CD14-positive monocyte (primary cell): ENCODE data around the gene USB1. TPM values are rescaled to one million over a fixed set of nuclear protein-coding genes. Genes with fewer than 3 reads are reported as not detected.
A peak's percentile ranks its signal among the peaks of the same experiment; 100 is the strongest.

Experiments used
- DNase-seq, 3 donors: peaks; one replicate each; pipeline ENCODE4 v3.0.0-alpha.2; 2011 to 2022
- H2AFZ ChIP-seq: 2 replicates; pipeline ENCODE4 v1.6.0; 2012; ENCODE audit warnings: mild to moderate bottlenecking, low read depth, low read length, inconsistent platforms; ENCODE audit not compliant: insufficient read depth, poor library complexity, severe bottlenecking
- H3K27ac ChIP-seq, 2 donors: 1 replicate in 1 of 2; 2 replicates in 1 of 2; pipeline ENCODE4 v1.5.1; 2012 to 2013; ENCODE audit warnings: low read length in 2 of 2, control low read depth in 1 of 2, inconsistent platforms in 1 of 2, low read depth in 1 of 2, mild to moderate bottlenecking in 1 of 2
- H3K27me3 ChIP-seq, 2 donors: one replicate each; pipeline versions ENCODE4 v1.6.0 to v1.6.1; 2011 to 2013; ENCODE audit warnings: low read length in 2 of 2; ENCODE audit not compliant: control insufficient read depth in 2 of 2, insufficient read depth in 2 of 2
- H3K36me3 ChIP-seq, 2 donors: replicated peaks in 1 of 2; 1 replicate in 1 of 2; 2 replicates in 1 of 2; pipeline versions ENCODE4 v1.5.1 to v1.6.1; 2012 to 2013; ENCODE audit warnings: low read length in 2 of 2, control low read depth in 1 of 2, inconsistent platforms in 1 of 2, mild to moderate bottlenecking in 1 of 2; ENCODE audit not compliant: insufficient read depth in 2 of 2, control insufficient read depth in 1 of 2
- H3K4me1 ChIP-seq, 2 donors: 1 replicate in 1 of 2; 2 replicates in 1 of 2; pipeline versions ENCODE4 v1.5.1 to v1.6.1; 2012 to 2013; ENCODE audit warnings: low read length in 2 of 2, control low read depth in 1 of 2, inconsistent platforms in 1 of 2, mild to moderate bottlenecking in 1 of 2, moderate library complexity in 1 of 2; ENCODE audit not compliant: insufficient read depth in 2 of 2, control insufficient read depth in 1 of 2
- H3K4me2 ChIP-seq: replicated peaks from 2 replicates; pipeline ENCODE3; 2012; ENCODE audit warnings: low read length, moderate library complexity, mild to moderate bottlenecking; ENCODE audit not compliant: poor library complexity, severe bottlenecking; ENCODE audit errors: extremely low read depth
- H3K4me3 ChIP-seq, 3 experiments: fragments of 200-600 bp in 1 of 3; sonication (generic) in 1 of 3; replicated peaks in 1 of 3; 1 replicate in 2 of 3; 2 replicates in 1 of 3; pipeline ENCODE4 v1.5.1; 2011 to 2013; ENCODE audit warnings: low read length in 3 of 3, mild to moderate bottlenecking in 3 of 3, control low read depth in 2 of 3, low read depth in 2 of 3, inconsistent platforms in 1 of 3, moderate library complexity in 1 of 3
- H3K79me2 ChIP-seq: 2 replicates; pipeline ENCODE4 v1.6.0; 2012; ENCODE audit warnings: mild to moderate bottlenecking, control low read depth, inconsistent platforms, low read length, moderate library complexity; ENCODE audit not compliant: insufficient read depth
- H3K9ac ChIP-seq: 2 replicates; pipeline ENCODE4 v1.6.0; 2017; ENCODE audit warnings: low read length, mild to moderate bottlenecking; ENCODE audit not compliant: insufficient read depth, poor library complexity, severe bottlenecking
- H3K9me3 ChIP-seq, 2 donors: replicated peaks in 1 of 2; 1 replicate in 1 of 2; 2 replicates in 1 of 2; pipeline versions ENCODE4 v1.5.1 to v1.6.1; 2012 to 2013; ENCODE audit warnings: low read length in 2 of 2, control low read depth in 1 of 2; ENCODE audit not compliant: control insufficient read depth in 1 of 2, insufficient read depth in 1 of 2
- H4K20me1 ChIP-seq: 2 replicates; pipeline ENCODE4 v1.6.0; 2012; ENCODE audit warnings: mild to moderate bottlenecking, low read length, control low read depth, moderate library complexity; ENCODE audit not compliant: insufficient read depth
- H3K27ac Mint-ChIP-seq, 7 donors: one replicate each; pipeline ENCODE4 v1.8.0; 2020; ENCODE audit warnings: mild to moderate bottlenecking in 7 of 7, mixed read lengths in 7 of 7, moderate library complexity in 6 of 7, inconsistent platforms in 2 of 7
- H3K27me3 Mint-ChIP-seq, 3 donors: one replicate each; pipeline ENCODE4 v1.8.0; 2021 to 2022; ENCODE audit warnings: low read depth in 3 of 3, mild to moderate bottlenecking in 3 of 3, mixed read lengths in 3 of 3, moderate library complexity in 3 of 3, inconsistent platforms in 1 of 3
- H3K36me3 Mint-ChIP-seq, 2 donors: one replicate each; pipeline ENCODE4 v1.8.0; 2020; ENCODE audit warnings: mixed read lengths in 2 of 2, inconsistent platforms in 1 of 2, mild to moderate bottlenecking in 1 of 2
- H3K4me1 Mint-ChIP-seq: one replicate; pipeline ENCODE4 v1.8.0; 2020; ENCODE audit warnings: mild to moderate bottlenecking, mixed read lengths
- H3K4me3 Mint-ChIP-seq, 2 donors: one replicate each; pipeline ENCODE4 v1.8.0; 2020; ENCODE audit warnings: mild to moderate bottlenecking in 2 of 2, mixed read lengths in 2 of 2, moderate library complexity in 1 of 2
- H3K9me3 Mint-ChIP-seq, 7 donors: one replicate each; pipeline ENCODE4 v1.8.0; 2020 to 2022; ENCODE audit warnings: mixed read lengths in 7 of 7, mild to moderate bottlenecking in 6 of 7, moderate library complexity in 6 of 7, inconsistent platforms in 2 of 7
- CTCF ChIP-seq: fragments of 200-600 bp; IDR thresholded peaks from one replicate; pipeline ENCODE4 v1.8.0; 2022; ENCODE audit warnings: antibody characterized with exemption, mild to moderate bottlenecking
- WGBS: methylation state at CpG from one replicate; pipeline ENCODE4 v1.1.5; 2013; ENCODE audit warnings: missing lambda C conversion rate; ENCODE audit not compliant: insufficient coverage; 5-methylcytosine and 5-hydroxymethylcytosine counted together
- intact Hi-C, 2 donors: fragments of 100-400 bp; cut with micrococcal nuclease; formaldehyde crosslinking; loops; one replicate each; pipeline versions ENCODE4 v1.15.0 to v1.15.1; 2023
- polyA plus RNA-seq, 3 donors: library from polyadenylated mRNA; depleted of rRNA in 1 of 3; unstranded in 2 of 3; stranded (reverse) in 1 of 3; fragments of 300-500 nt in 2 of 3; fragments of >200 nt in 1 of 3; fragmentation: Illumina TruSeq in 2 of 3; gene quantifications; 1 replicate in 2 of 3; 2 replicates in 1 of 3; pipeline ENCODE4 v1.2.3, GENCODE V29; 2012 to 2021

USB1 gene
- polyA plus RNA-seq, 3 donors = 25.7 to 55.7 (median 44.4) TPM

GRCh38 chr16:58011652-58012051, 10.4 kb downstream of the USB1 start:
- H2AFZ ChIP-seq = no peak overlapping the region
- H3K4me2 ChIP-seq = no peak overlapping the region
- intact Hi-C loops = loop anchor here (10.0 kb wide), 1 partner anchor 113 kb away; the partner anchor contains the start of gene CFAP20 (in 2 of the 2)
- H3K36me3 ChIP-seq = peaks cover 52 to 80% of the 10 kb centered on the region in 2 donors
- no peaks in the 10 kb centered on the region for H3K4me1 ChIP-seq
- no peak overlapping the region for H3K4me3 ChIP-seq
- WGBS = 100% methylated on average over 1 of the region's 3 CpGs
- H3K9ac ChIP-seq = no peak overlapping the region
- peaks cover 0 to 1% (median 0%) of the 10 kb centered on the region in 7 donors for H3K9me3 Mint-ChIP-seq
- H3K4me1 Mint-ChIP-seq = peaks cover 4% of the 10 kb centered on the region
- no peak overlapping the region for H3K4me3 Mint-ChIP-seq
- H3K36me3 Mint-ChIP-seq = peaks cover 61 to 71% of the 10 kb centered on the region in 2 donors
- H3K27ac ChIP-seq = no peak overlapping the region
- H3K27me3 ChIP-seq = no peaks in the 10 kb centered on the region
- H3K27ac Mint-ChIP-seq = peak overlapping the region in 1 of 7 donors; percentile 9
- peaks cover 15% of the 10 kb centered on the region for H3K79me2 ChIP-seq
- no peak for DNase-seq
- peaks cover 0 to under 1% of the 10 kb centered on the region in 2 donors for H3K9me3 ChIP-seq
- TF ChIP-seq CTCF = no peak
- peaks cover 8% of the 10 kb centered on the region for H4K20me1 ChIP-seq
- peaks cover 0 to 1% (median 0%) of the 10 kb centered on the region in 3 donors for H3K27me3 Mint-ChIP-seq

DNA sequence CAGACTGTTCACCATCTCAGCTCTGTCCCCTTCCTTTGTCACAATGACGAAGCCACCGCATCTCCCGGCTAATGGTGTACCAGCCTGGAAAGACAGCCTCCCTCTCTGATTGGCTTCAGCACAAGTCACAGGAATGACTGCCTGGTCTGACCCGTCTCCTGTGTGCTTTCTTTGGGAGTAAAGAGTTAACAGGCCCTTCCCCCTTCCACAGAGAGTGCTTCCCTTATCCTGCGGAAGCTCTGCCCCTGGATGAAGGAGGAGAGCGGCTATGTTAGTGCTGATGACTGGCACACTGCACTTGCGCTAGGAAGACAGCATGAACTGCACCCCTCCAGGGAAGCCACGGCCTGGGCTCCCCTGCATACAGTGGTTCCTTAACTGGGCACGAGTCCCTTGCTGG, 11.3 kb downstream of the USB1 start:
- H3K36me3 ChIP-seq = peaks cover 51 to 80% of the 10 kb centered on the region in 2 donors
- no peaks in the 10 kb centered on the region for H3K9me3 ChIP-seq
- no peak overlapping the region for H2AFZ ChIP-seq
- H3K36me3 Mint-ChIP-seq = peaks cover 57 to 64% of the 10 kb centered on the region in 2 donors
- 85% methylated on average over 4 of the region's 9 CpGs for WGBS
- no peaks in the 10 kb centered on the region for H3K27me3 ChIP-seq
- no peaks in the 10 kb centered on the region for H3K4me1 ChIP-seq
- no peak overlapping the region for H3K27ac ChIP-seq
- TF ChIP-seq CTCF = no peak
- H3K27me3 Mint-ChIP-seq = peaks cover 0 to 1% (median 0%) of the 10 kb centered on the region in 3 donors
- H3K4me3 ChIP-seq = no peak overlapping the region
- H3K4me1 Mint-ChIP-seq = peaks cover 4% of the 10 kb centered on the region
- intact Hi-C loops = loop anchor here (10.0 kb wide), 1 partner anchor 112 kb away; the partner anchor contains the start of gene CFAP20 (in 2 of the 2)
- H3K9ac ChIP-seq = no peak overlapping the region
- no peak overlapping the region for H3K27ac Mint-ChIP-seq
- no peaks in the 10 kb centered on the region for H3K9me3 Mint-ChIP-seq
- H4K20me1 ChIP-seq = peaks cover 8% of the 10 kb centered on the region
- H3K4me2 ChIP-seq = no peak overlapping the region
- no peak for DNase-seq
- H3K79me2 ChIP-seq = peaks cover 8% of the 10 kb centered on the region
- H3K4me3 Mint-ChIP-seq = no peak overlapping the region
